SU-DHL-6 (cell line): ENCODE data around the gene RNF187.

Source experiments
- CTCF ChIP-seq: fragments of 200-600 bp; sonication (generic); IDR thresholded peaks from one replicate; pipeline ENCODE4 v1.5.1; 2017; ENCODE audit warnings: antibody characterized with exemption, mild to moderate bottlenecking, low read length, moderate library complexity; ENCODE audit not compliant: insufficient read depth, poor library complexity, severe bottlenecking
- EZH2phosphoT487 ChIP-seq: fragments of 200-600 bp; sonication (generic), shearing (Covaris generic); conservative IDR thresholded peaks from 2 replicates; pipeline ENCODE4 v1.6.1; 2018; ENCODE audit warnings: mild to moderate bottlenecking, antibody characterized with exemption, low read length, moderate library complexity, mixed read lengths

GRCh38 chr1:228510803-228511413, 23.7 kb downstream of the RNF187 start:
- no peak for TF ChIP-seq CTCF
- TF ChIP-seq EZH2phosphoT487: no peak
